Esophagus squamous epithelium (tissue), 4 donors: ENCODE data around the gene SHTN1.

Experiments
- CTCF ChIP-seq, 6 experiments: fragments of 450-650 bp in 4 of 6; fragments of 200-600 bp in 2 of 6; sonication (generic) in 2 of 6; IDR thresholded peaks; one replicate each; pipeline ENCODE4 v1.5.1; 2016 to 2019; ENCODE audit warnings: antibody characterized with exemption in 6 of 6, mild to moderate bottlenecking in 4 of 6, moderate library complexity in 4 of 6
- POLR2A ChIP-seq, 4 donors: fragments of 450-650 bp; IDR thresholded peaks; one replicate each; pipeline ENCODE4 v1.6.1; 2017; ENCODE audit warnings: antibody characterized with exemption in 4 of 4, mild to moderate bottlenecking in 4 of 4, moderate library complexity in 3 of 4

GRCh38 chr10:116861796-116862195 lies 143.2 kb downstream of the SHTN1 start:
- TF ChIP-seq CTCF (IDR thresholded peaks at IDR 0.05): no peak
- no peak for TF ChIP-seq POLR2A (IDR thresholded peaks at IDR 0.05)
